GM12864 (cell line): ENCODE results near the gene LY6G6F.

Source experiments
- DNase-seq: peaks from one replicate; pipeline ENCODE4 v3.0.0-alpha.2; 2011; ENCODE audit warnings: low read depth
- H3K4me3 ChIP-seq: 2 replicates; pipeline ENCODE4 v1.5.1; 2011; ENCODE audit warnings: mild to moderate bottlenecking, low read depth, low read length, control low read depth
- TF ChIP-seq, protein P1 (sequence below): IDR thresholded peaks from 2 replicates; pipeline ENCODE4 v1.5.1; 2011; ENCODE audit warnings: low read depth, mild to moderate bottlenecking, moderate library complexity, low read length, control low read depth, inconsistent platforms; ENCODE audit errors: missing control alignments

Gene LY6G6F

DNA sequence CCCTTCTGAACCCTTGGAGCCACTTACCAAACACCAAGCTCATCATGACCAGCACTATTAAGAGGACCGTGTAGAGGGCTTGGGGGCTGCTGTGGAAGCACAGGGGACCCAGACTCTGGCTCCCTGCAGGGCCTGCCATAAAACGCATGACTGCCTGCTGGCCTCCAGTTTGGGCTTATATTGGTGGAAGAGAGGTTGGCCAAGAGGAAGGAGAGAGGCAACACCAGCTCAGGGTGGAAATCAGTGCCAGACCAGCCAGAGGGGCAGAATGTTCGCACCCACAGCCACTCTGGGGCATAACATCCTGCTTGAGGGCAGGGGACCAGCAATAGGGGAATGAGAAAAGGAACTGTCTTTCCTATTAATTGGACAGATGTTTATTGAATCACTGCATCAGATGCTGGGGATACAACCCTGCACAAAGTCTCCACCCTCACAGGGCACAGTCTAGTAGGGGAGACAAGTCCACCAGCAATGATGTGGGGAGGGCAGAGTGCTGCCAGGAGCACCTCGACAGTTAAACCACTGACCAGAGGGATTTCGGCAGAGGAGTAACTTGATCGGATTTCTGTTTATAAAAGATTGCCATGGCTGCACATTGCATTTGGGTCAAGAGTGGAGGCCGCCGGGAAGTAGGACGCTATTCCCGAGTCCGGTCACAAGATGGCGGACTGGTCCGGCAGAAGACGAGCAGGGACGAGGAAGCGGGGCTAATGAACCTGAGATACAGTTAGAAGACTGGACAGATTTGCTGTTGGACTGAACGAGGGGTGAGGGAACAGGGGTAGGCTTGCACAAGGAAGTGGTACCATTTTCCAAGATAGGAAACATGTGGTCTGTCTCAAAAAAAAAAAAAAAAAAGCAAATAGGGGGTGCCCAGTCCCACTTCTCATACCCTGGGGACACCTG lies 26.2 kb upstream of the LY6G6F start, which contains the start of gene LY6G5C:
TSS of gene LY6G5C (minus strand) at position 842 of the 909 bp plus-strand sequence. CDS start at position 148, 694 bp downstream.
- peak; percentile 61 for DNase-seq
- TF ChIP-seq, protein P1, sequence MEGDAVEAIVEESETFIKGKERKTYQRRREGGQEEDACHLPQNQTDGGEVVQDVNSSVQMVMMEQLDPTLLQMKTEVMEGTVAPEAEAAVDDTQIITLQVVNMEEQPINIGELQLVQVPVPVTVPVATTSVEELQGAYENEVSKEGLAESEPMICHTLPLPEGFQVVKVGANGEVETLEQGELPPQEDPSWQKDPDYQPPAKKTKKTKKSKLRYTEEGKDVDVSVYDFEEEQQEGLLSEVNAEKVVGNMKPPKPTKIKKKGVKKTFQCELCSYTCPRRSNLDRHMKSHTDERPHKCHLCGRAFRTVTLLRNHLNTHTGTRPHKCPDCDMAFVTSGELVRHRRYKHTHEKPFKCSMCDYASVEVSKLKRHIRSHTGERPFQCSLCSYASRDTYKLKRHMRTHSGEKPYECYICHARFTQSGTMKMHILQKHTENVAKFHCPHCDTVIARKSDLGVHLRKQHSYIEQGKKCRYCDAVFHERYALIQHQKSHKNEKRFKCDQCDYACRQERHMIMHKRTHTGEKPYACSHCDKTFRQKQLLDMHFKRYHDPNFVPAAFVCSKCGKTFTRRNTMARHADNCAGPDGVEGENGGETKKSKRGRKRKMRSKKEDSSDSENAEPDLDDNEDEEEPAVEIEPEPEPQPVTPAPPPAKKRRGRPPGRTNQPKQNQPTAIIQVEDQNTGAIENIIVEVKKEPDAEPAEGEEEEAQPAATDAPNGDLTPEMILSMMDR = peak; percentile 77
- H3K4me3 ChIP-seq = peak within 1 kb of the TSS; percentile 44

DNA sequence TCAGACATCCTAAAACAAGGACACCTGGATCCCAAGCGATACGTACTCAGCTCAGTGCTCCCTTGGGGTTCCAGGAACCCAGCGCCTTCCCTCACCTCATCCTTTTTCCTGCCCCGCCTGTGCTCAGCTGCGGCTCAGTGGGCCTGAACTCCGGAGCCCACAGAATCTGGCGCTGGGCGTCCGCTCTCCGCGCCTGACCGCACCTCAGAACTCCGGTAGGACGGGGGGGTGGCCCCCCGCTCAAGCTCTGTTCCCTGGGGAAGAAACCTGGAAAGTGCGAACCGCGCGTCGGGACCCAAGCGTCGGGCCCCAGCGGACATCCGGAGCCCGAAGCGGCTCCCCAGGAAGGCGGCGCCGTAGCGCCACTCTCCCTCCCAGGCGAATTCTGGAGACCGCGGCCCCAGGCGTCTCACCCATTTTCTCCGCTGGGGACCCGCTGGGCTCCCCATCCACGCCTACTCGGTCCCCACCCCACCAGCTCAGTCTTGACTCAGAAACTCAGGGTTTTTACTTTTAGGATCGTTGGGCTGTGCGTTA lies 25.5 kb upstream of the LY6G6F start:
- H3K4me3 ChIP-seq = peak overlapping the region; percentile 44
- TF ChIP-seq, protein P1 = peak; percentile 15

DNA sequence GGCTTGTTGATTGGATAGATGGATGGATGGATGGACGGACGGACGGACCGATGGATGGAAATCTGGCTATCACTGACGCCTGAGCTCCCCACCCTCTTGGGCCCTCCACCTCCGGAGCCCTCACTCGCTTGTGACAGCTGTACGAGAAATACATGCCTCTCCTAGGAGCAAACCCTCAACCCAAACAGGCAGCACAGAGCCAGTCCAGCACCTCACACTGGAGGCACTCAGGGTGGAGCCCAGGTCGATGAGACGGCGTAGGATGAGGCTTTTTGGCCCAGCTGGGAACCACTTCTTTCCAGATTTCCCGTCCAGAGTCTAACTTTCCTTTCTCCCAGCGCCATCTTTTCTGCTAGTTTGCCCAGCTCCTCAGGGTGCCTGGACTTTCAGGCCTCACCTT lies 23.1 kb upstream of the LY6G6F start:
- H3K4me3 ChIP-seq = no peak overlapping the region
- TF ChIP-seq, protein P1 = no peak
- no peak for DNase-seq

More for the DNA sequence above, 25.5 kb upstream of the LY6G6F start:
- DNase-seq = no peak

DNA sequence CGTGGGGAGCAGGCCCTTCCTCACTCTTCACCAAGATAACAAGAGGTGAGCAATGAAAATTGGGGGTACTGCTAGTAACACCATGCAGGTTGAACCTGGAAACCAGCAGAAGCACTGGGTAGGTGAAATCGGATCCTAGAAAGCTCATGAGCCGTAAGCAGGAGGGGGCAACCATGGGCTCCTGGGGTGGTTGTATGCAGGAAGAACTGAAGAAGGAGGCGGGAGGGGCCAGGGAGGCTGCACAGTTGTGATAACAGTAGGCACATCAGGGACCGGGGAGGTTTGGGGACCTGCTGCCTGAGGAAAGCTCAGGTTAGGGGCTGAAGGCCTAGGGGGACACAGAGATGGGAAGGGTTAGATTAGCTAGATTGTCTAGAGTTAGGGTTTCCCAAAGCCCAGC lies 20.2 kb upstream of the LY6G6F start:
- no peak for DNase-seq
- no peak overlapping the region for H3K4me3 ChIP-seq
- TF ChIP-seq, protein P1 = no peak

DNA sequence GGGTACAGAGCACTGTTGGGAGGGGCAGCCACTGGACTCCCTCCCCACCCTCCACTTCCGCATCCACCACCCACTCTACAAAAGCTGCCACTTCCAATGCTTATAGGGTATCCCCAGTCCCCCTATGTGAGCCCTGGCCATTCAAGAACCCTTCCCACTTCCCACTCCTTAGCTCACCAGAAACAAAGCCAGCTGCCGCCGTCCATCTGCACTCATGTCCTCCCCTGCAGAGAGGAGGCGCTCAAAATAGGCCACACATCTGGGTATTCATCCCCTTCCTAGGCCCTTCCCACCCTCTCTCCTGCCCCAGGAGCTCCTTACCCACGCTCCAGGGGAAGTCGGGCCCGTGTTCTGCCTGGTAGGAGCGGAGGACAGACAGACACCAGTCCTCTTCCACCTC lies 19.3 kb upstream of the LY6G6F start:
- TF ChIP-seq, protein P1 = no peak

DNA sequence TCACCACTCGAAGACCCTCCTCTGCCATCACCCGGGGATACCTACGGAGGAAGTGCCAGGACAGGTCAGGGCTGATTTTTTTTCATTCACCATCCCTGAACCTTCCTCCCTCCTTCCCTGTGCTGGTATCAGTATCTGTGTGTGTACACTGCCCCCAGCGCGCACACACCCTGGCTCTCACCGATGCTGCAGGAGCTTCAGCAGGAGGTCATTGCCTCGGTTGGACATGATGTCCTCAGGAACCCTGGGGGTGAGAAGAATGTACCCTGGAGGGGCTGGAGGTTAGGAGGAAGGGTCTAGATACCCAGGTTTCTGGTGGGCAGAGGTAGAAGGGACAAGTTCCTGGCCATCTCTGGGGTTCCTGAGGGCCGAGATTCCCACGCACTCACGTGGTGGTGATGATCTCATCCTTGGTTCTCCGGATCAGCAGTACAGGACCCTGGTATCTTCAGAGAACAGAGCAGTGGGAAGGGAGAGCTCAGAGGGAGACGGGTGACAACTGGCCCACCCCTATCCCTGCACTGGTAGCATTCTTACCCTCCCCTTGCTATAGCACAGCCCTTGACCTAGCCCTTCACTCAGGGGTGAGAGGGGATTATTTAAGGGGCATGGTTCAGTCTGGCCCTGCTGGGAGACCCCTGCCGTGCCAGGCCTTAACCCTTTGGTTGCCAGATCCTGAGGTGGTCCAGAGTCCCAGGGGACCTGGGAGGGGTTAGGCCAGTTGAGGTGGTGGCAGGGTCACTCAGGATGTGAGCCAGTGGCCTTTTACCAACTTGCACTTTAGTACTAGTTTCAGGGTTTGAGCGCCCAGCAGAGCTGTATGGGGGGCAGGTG lies 18.6 kb upstream of the LY6G6F start:
- TF ChIP-seq, protein P1 = no peak
- no peak for DNase-seq

More for the DNA sequence above, 19.3 kb upstream of the LY6G6F start:
- H3K4me3 ChIP-seq = no peak overlapping the region
- no peak for DNase-seq

More for the DNA sequence above, 18.6 kb upstream of the LY6G6F start:
- H3K4me3 ChIP-seq = no peak overlapping the region
